Stimulated activated CD4-positive, alpha-beta T cell treated with anti-CD3 and anti-CD28 coated beads, Interleukin-15, amount 100 ng/mL, for 24 hours (primary cell): Measurements from ENCODE around the gene CXCL8.

Experiments used
- DNase-seq: peaks from one replicate; pipeline ENCODE4 v3.0.0-alpha.2; 2020

Gene CXCL8

DNA sequence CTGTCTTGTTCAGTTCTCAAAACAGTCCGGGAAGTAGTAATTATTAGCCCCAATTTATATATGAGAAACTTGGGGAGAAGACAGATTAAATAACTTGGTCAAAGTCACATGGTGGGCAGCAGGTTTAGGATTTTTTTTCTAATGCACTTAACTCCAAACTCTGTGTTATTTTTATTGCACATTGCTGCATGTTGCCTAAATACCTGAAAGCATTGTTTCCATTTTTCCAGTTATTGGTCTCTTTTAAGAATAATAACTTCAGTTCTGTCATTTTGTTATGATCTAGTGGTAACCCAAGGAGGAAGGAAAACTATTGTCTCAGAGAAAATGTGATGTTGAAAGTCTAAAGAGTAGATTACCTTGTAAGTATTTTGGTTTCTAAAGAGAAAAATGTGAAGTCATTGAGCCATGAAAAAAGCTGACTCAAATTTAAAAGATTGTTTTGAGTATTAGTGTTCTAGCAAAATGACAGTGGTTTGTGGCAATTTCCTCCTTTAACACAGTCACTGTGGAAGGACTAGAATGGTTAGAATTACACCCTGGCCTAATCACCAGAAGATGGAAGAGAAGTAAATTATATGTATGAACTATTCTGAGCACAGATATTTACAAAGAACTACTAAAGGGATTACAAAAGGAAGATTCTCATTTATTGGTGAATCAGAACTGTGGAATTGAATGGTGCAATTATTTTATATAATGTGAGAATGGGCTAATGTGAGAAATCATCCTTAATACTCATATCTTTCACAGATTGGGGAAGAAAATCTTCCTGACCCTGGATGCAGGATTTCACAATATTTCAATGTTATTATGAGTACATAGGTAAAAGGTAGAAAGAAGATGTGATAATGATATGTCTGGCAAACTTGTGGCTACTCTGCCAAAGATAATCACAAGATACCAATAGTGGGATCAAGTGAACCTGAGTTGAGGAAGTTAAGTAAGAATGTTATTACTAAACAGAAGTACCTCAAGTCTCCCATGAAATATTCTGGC, 21.7 kb upstream of the CXCL8 start:
- DNase-seq: no peak

DNA sequence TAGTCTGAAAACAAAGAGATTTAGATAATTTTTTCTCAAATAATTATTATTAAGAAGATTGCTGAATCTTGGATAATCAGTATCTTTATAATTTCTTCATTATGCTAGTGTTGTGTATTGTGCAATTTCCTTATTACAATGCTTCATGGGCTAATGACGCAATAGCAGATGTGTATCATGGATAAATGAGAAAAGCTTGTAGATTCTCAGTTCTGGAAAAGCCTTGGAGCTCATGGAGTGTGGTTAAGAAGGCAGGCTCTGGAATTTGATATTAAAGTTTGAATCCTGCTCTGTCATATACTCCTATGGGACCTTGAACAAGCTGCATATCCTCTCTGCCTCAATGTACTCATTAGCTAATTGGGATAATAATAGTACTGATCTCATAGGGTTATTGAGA, 18.9 kb upstream of the CXCL8 start:
- no peak for DNase-seq

DNA sequence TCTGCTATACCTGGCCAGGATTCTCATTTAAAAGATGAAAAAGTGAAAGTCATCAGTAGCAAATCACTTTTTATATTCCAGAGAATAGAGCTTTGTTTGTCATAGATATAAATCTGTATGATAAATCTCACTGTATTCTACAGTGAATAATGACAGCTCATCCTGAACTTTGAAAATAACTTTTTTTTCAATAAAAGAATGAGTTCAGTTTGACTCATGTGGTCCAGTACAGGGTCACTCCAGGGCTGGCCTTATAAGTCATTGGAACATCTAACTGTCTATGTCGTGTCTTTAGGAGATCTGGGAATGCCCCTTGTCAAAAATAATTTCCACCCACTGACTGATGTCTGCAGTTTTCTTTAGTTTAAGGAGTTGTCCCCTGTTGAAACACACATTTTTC, 18.5 kb upstream of the CXCL8 start:
- no peak for DNase-seq

DNA sequence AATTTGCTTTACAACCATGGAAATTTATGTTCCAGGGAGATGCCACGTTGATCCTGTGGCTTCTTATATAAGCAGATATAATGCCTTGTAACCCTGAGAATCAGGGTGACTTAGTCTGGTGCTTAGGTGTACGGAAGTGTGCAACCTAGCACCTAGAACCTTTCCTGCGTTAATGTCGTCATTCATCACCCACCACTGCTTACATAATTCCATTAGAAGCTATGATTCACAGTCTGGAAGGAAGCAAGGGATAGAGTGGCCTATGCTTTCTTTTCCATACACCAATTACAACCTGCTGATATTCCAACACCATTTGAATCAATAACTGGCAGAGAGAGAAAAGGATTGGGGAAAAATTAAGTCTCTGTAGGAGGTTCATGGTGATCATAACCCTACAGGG, 17.3 kb upstream of the CXCL8 start:
- DNase-seq: no peak

DNA sequence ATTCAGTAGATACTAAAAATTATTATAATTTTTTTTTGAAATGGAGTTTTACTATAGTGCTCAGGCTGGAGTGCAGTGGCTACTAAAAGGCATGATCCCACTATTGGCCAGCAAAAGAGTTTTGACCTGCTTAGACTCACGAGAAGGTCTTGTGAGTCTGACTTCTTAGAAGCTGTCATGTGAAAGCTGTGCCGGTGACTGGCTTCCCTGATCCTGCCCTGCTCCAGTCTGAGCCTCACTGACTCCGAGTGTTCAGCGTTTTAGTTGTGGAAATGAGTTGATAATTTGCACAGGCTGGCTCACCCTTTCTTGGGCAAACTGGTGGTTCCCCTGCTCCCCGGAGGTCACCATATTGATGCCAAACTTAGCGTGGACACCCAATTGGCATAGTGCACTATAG, 16.4 kb upstream of the CXCL8 start:
- DNase-seq: no peak

DNA sequence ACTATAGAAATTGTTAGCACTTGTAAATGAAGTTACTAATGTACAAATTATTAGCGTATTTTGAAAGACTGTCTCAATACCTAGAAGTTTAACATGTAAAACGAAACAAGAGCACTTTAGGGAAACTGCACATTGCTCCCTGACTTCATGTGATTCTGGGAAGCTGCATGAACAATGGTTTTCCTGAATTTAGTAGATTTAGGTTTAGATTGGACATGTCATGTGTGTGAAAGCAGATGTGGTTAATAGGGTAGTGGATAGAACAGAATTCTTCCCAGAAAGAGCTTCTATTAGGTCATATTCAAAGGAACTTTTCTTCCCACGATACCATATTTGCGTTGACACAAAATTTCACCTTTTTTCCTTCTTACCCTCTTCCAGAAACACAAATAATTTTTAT, 14.9 kb upstream of the CXCL8 start:
- no peak for DNase-seq

DNA sequence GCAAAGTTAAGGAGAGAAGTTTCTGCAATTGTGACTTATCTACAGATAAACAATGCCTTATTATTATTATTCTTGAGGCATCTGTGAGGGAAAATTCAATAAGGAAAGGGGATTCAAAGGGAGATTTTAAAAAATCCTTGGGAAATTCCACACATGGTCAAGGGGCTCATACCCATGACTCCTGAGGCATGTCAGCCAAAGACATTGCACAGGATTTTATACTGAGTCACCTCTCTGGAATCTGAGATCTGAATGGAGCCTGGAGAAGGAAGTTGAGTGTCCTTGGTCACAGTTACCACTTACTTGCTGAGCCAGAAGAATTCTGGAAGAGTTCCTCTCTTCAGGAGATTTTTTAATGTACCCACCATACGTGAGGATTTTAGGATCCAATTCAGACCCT, 14.4 kb upstream of the CXCL8 start:
- no peak for DNase-seq

DNA sequence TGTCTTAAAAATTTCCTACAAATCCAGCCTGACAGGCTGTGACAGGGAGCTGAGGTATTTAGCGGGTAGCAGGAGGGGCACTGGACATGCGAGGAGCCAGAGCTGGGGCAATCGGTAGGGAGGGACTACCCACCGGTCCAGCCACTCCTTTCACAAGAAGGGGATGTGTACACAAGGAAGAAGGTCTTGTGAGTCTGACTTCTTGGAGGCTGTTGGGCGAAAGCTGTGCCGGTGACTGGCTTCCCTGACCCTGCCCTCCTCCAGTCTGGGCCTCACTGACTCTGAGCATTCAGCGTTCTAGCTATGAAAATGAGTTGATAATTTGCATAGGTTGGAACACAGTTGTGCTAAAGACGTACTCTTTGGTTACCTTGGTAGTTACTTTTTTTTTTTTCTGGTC, 12.7 kb upstream of the CXCL8 start:
- no peak for DNase-seq

DNA sequence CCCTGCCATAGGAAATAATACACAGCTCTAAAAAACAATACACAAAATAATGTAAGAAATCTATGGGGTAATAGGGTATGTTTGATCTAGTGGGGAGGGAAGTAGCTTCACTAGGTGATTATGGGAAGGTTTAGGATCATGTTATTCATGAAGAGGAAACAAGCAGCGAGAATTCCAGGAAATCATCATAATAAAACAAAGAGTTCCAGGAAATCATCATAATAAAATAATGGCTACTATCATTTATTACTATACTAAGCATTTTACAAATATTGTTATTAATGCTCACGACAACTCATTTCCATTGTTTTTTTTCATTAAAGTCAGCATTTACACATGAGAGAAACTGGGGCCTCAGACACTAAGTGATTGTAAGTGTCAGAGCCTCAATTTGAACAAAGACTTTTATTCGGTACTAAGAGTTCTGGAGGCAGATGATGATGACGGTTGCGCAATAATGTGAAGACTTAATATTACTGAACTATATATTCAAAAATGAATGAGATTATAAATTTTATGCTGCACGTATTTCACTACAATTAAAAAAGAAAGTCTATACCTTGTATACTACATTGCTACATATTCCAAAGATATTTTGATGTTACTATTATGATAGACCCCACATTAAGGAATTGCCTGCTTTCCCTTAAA, 12.2 kb upstream of the CXCL8 start:
- DNase-seq: no peak

DNA sequence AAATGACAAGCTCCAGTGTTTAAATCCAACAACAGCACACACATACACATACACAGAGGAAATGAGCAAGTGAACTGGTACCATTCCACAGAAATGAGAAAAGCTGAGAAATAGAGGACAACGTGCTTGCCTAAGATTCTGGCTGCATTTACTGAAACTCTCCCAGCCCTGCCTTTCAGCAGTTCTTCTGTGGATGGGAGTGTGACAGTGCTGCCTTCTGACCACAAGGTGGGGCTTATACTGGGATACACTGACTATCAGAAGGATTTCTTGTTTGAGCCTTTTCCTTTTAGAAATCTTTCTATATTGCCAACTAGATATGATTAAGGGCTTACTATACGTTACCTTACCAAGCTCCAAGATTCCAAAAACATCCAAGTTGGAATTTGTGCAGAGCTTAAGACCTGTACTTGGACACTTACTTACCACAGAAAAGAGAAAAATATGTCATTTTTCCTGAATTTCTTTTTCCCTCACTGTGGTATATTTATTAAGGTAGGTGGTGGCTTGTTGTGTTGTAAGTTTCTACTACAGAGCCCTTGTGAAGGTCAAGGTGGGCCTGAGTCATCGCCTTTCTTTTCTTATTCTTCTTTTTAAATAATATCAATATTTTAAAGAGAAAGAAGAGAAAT, 10.7 kb upstream of the CXCL8 start:
- DNase-seq: peak; percentile 4

DNA sequence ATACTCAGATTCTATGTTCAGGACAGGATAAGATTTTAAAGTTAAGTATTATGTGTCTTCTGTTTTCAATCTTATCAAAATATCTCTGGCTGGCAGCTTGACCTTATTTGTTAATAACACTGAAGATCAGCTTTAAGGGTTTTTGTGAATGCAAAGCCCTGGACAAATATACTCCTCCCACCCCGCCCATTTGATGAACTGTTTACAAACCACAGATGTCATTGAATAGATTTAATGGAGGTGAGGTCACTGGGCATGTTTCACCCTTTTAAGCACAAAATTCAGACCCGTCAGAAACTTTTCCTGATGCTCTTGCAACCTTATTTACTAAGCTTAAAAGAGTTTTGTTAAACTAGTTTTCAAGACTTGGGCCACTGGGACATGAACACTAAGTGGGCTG, 10.1 kb upstream of the CXCL8 start:
- DNase-seq: no peak

DNA sequence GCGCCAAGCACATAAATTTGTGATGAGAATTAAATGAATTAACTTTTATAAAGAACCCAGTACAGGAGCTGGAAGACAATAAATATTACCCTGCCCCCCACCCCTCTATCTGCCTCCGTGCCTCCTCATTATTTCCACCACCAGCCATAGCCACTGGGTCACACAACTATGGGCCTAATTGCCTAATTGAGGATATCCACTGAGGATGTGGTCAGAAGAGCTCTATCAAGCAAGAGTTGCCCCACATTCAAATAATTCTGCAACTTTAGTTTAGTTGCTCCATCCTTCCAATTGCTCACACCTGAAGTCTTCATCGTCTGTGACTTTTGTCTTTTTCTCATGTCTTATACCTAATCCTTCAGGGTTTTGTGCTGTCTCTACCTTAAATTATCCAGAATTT, 9.5 kb upstream of the CXCL8 start:
- no peak for DNase-seq

DNA sequence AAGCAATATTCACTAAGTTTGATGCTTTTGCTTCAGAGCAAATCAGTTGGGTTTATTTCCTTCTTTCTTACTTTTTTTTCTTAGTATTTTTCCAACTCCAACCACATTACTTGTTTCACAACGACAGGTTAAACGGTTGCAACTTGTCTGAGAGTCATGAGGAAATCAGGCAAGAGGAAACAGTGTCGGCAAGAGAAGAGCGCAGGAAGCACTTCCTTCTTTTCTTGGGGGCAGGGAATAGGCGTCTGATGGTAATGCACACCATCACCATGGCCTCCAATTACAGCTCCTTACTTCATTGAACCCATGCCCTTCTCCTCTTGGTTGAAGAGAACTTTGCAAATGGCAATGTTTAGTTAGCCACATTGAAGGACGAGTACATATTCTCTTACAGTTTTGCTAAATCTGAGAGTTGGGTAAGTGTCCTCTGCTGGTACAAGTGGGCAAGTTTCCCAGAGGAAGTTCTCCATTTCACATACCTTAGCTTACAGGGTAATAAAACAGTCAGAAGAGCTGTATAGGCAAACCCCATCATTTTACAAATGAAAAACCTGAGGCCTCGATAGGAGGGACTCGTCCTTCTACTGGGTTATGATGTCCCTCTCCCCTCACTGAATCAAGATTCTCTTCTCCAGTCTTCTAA, 8.3 kb upstream of the CXCL8 start:
- DNase-seq: no peak

DNA sequence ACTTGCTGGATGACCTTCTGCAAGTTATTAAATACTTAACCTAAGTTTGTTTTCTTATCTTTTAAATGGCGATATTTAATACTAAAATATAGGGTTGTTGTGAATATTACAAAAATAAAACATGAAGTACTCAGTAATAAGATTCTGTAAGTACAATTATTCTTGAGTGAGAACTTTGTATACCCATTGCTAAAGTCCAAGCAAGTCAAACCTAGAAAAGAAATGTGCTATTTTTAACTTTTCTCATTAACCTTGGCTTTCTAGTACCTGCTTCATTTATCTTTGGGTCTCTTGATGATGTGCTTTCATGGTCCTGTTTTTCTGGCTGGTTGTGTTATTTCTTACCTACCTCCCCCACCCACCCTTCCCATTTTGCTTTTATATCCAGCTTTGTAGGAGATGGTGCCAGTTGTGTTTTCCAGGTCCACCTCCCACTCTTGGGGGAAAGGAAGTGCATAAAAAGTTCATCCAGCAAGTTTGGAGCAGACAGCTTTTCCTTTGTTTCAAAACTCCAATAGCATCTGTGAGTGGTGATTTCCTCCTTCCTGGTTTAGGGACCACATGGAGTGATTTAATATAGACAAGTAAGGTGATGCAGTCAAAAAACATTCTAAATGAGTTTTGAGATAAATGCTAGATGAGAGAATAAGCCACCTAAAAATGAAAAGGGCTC, 7.5 kb upstream of the CXCL8 start:
- DNase-seq: no peak

DNA sequence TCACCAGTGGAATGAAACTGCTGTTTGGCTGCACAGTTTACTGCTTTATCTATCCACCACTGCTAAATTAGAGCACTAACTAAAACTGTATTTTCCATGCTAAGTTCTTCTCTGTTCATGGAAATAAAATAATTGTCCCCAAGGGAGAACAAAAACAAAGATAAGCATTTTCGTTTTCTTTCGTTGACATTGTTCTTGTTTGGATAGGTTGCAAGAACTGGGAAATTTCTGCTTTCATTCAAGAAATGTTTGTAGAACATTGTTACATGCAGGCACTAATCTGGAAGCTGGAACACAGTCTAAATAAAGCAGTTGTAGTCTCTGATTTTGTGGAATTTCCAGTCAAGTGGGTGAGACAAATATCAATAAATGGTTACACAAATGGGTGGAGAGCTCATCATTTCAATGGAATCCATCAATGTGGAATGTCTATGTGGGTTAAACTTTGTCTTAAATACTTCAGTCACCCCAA, 5.8 kb upstream of the CXCL8 start:
- DNase-seq: no peak

DNA sequence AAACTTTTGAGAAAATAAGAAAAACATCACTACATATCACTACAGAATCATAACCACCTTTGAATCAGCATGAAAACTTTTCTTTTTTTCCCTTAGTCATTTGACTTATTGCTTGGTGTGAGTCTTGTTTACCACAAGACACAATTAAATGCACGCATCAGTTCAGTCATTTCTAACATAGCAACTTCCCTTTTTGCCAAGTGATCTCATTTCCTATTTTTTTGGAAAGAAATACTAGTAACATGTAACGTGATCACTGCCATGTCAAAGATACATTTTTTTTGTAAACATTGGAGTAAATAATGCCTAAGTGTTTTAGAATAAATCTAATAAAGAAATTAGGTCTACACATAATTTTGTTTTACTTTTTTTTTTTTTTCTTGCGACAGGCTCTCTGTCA, 5.1 kb upstream of the CXCL8 start:
- no peak for DNase-seq

DNA sequence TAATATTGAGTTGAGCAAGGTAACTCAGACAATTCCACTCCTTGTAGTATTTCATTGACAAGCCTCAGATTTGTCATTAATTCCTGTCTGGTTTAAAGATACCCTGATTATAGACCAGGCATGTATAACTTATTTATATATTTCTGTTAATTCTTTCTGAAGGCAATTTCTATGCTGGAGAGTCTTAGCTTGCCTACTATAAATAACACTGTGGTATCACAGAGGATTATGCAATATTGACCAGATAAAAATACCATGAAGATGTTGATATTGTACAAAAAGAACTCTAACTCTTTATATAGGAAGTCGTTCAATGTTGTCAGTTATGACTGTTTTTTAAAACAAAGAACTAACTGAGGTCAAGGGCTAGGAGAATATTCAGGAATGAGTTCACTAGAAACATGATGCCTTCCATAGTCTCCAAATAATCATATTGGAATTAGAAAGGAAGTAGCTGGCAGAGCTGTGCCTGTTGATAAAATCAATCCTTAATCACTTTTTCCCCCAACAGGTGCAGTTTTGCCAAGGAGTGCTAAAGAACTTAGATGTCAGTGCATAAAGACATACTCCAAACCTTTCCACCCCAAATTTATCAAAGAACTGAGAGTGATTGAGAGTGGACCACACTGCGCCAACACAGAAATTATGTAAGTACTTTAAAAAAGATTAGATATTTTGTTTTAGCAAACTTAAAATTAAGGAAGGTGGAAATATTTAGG, 821 bp downstream of the CXCL8 start:
- DNase-seq: no peak

DNA sequence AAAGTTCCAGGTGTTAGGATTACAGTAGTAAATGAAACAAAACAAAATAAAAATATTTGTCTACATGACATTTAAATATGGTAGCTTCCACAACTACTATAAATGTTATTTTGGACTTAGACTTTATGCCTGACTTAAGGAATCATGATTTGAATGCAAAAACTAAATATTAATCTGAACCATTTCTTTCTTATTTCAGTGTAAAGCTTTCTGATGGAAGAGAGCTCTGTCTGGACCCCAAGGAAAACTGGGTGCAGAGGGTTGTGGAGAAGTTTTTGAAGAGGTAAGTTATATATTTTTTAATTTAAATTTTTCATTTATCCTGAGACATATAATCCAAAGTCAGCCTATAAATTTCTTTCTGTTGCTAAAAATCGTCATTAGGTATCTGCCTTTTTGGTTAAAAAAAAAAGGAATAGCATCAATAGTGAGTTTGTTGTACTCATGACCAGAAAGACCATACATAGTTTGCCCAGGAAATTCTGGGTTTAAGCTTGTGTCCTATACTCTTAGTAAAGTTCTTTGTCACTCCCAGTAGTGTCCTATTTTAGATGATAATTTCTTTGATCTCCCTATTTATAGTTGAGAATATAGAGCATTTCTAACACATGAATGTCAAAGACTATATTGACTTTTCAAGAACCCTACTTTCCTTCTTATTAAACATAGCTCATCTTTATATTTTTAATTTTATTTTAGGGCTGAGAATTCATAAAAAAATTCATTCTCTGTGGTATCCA, 1.6 kb downstream of the CXCL8 start:
- DNase-seq: no peak

DNA sequence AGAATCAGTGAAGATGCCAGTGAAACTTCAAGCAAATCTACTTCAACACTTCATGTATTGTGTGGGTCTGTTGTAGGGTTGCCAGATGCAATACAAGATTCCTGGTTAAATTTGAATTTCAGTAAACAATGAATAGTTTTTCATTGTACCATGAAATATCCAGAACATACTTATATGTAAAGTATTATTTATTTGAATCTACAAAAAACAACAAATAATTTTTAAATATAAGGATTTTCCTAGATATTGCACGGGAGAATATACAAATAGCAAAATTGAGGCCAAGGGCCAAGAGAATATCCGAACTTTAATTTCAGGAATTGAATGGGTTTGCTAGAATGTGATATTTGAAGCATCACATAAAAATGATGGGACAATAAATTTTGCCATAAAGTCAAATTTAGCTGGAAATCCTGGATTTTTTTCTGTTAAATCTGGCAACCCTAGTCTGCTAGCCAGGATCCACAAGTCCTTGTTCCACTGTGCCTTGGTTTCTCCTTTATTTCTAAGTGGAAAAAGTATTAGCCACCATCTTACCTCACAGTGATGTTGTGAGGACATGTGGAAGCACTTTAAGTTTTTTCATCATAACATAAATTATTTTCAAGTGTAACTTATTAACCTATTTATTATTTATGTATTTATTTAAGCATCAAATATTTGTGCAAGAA, 2.3 kb downstream of the CXCL8 start:
- DNase-seq: no peak

DNA sequence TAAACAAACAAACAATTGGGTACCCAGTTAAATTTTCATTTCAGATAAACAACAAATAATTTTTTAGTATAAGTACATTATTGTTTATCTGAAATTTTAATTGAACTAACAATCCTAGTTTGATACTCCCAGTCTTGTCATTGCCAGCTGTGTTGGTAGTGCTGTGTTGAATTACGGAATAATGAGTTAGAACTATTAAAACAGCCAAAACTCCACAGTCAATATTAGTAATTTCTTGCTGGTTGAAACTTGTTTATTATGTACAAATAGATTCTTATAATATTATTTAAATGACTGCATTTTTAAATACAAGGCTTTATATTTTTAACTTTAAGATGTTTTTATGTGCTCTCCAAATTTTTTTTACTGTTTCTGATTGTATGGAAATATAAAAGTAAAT, 2.9 kb downstream of the CXCL8 start:
- no peak for DNase-seq

DNA sequence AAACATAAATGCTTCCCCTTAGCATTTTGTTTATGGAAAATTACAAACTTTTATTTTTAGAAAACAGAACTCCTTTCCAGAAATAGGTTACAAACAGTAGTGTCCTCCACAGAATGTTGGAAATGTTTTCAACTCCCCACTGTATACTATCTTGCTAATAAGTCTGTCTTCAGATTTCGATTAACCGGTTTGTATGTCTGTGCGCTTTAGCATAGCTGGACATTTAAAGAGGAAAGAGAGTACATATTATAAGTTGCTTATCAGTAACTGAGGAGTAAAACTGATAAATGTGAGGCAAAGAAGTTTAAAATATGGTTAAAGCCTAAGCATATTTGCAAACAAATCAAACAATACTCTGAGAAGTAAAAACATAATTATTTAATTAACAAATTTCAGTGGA, 3.4 kb downstream of the CXCL8 start:
- no peak for DNase-seq
